ENCODE measurements around the gene FAM76B.
A peak's percentile ranks its signal among the peaks of the same experiment; 100 is the strongest.

Gene FAM76B

DNA sequence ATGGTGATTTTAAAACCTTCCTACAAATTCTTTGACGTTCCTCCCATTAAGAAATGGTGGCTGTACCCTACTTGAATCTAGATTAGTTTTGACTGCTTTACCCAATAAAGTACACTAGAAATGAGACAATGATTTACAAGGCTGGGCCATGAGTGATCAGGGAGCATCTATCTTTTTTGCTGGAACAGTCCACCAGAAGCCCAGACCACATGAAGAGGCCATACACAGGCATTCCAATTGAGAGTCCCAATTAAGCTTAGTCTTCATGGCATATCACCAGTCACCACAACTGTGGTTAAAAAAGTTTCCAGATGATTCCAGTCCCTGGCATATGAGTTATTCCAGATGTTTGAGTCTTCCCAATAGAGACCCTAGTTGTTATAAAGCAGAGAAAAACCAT is 39.5 kb downstream of the FAM76B start:
- no peak overlapping the region for H3K4me2 ChIP-seq (ENCODE audit: low read depth, low read length)
- no peak overlapping the region for H2AFZ ChIP-seq (ENCODE audit: low read length)
- H3K4me3 ChIP-seq (ENCODE audit: low read length) = no peak overlapping the region
- no peak for DNase-seq
- no peaks in the 10 kb centered on the region for H4K20me1 ChIP-seq (ENCODE audit: insufficient read depth, low read length)
- H3K27me3 ChIP-seq (replicated peaks; ENCODE audit: insufficient read depth, low read length) = no peaks in the 10 kb centered on the region
- H3K9me2 ChIP-seq (replicated peaks; ENCODE audit: insufficient read depth, low read length) = no peaks in the 10 kb centered on the region
- no peak overlapping the region for H3K9ac ChIP-seq (ENCODE audit: low read length)
- TF ChIP-seq EZH2 (optimal IDR thresholded peaks at IDR 0.05; ENCODE audit: low read depth, low read length) (no peak), CTCF (IDR thresholded peaks at IDR 0.05; ENCODE audit: low read length) (no peak), EZH2phosphoT487 (IDR thresholded peaks at IDR 0.05; ENCODE audit: low read length) (no peak)
- no peaks in the 10 kb centered on the region for H3K4me1 ChIP-seq (ENCODE audit: low read length)
- H3K79me2 ChIP-seq (ENCODE audit: low read length) = no peaks in the 10 kb centered on the region
- no peaks in the 10 kb centered on the region for H3F3A ChIP-seq (ENCODE audit: insufficient read depth, low read length)
- no peaks in the 10 kb centered on the region for H3K9me3 ChIP-seq (replicated peaks; ENCODE audit: insufficient read depth, low read length)
- no peaks in the 10 kb centered on the region for H3K36me3 ChIP-seq (replicated peaks; ENCODE audit: insufficient read depth, low read length)
- H3K27ac ChIP-seq (ENCODE audit: low read length) = no peak overlapping the region

- Histone ChIP-seq H3K9me2 (replicated peaks; ENCODE audit: insufficient read depth, low read length) (no peaks in the 10 kb centered on the region), H4K20me1 (ENCODE audit: insufficient read depth, low read length) (no peaks in the 10 kb centered on the region), H3K79me2 (ENCODE audit: low read length) (no peaks in the 10 kb centered on the region), H3K4me3 (ENCODE audit: low read length) (no peak overlapping the region), H3K27me3 (replicated peaks; ENCODE audit: insufficient read depth, low read length) (no peaks in the 10 kb centered on the region), H3K27ac (ENCODE audit: low read length) (no peak overlapping the region), H2AFZ (ENCODE audit: low read length) (no peak overlapping the region), H3K9ac (ENCODE audit: low read length) (no peak overlapping the region), H3F3A (ENCODE audit: insufficient read depth, low read length) (no peaks in the 10 kb centered on the region), H3K9me3 (replicated peaks; ENCODE audit: insufficient read depth, low read length) (no peaks in the 10 kb centered on the region), H3K4me1 (ENCODE audit: low read length) (no peaks in the 10 kb centered on the region), H3K4me2 (ENCODE audit: low read depth, low read length) (no peak overlapping the region), H3K36me3 (replicated peaks; ENCODE audit: insufficient read depth, low read length) (no peaks in the 10 kb centered on the region)
- no peak for TF ChIP-seq EZH2 (optimal IDR thresholded peaks at IDR 0.05; ENCODE audit: low read depth, low read length)
- peak; percentile 10; the same call in 1 of the 2 replicates for TF ChIP-seq CTCF (IDR thresholded peaks at IDR 0.05; ENCODE audit: low read length)
- no peak for DNase-seq
Measured at GRCh38 chr11:95739108-95739938, 50.3 kb downstream of the FAM76B start.

DNA sequence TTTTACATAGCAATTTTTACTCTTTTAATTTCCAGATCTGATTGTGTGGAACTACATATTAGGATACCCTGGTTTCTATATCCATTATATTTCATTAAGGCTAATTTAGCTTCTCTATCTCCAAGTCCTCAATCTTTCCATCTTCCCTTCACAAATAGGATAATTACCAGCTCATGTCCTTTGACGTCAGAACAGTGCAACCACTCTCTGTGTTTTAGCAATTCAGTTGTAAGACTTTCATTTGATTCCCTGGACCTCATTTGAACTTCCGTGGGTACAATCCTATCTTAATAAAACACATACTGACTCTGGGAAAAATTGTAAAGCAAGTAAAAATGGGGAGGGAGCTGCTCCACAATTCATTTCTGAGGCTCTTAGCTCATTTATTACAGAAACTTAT is 52.8 kb downstream of the FAM76B start:
- Histone ChIP-seq H3K27me3 (replicated peaks; ENCODE audit: insufficient read depth, low read length) (no peaks in the 10 kb centered on the region), H3K27ac (ENCODE audit: low read length) (no peak overlapping the region), H3K9me3 (replicated peaks; ENCODE audit: insufficient read depth, low read length) (no peaks in the 10 kb centered on the region), H3K4me2 (ENCODE audit: low read depth, low read length) (no peak overlapping the region), H3K9ac (ENCODE audit: low read length) (no peak overlapping the region), H4K20me1 (ENCODE audit: insufficient read depth, low read length) (no peaks in the 10 kb centered on the region), H2AFZ (ENCODE audit: low read length) (no peak overlapping the region), H3K4me3 (ENCODE audit: low read length) (no peak overlapping the region), H3K36me3 (replicated peaks; ENCODE audit: insufficient read depth, low read length) (no peaks in the 10 kb centered on the region), H3K4me1 (ENCODE audit: low read length) (no peaks in the 10 kb centered on the region), H3K9me2 (replicated peaks; ENCODE audit: insufficient read depth, low read length) (no peaks in the 10 kb centered on the region), H3F3A (ENCODE audit: insufficient read depth, low read length) (no peaks in the 10 kb centered on the region), H3K79me2 (ENCODE audit: low read length) (no peaks in the 10 kb centered on the region)
- DNase-seq = no peak
- no peak for TF ChIP-seq CTCF (IDR thresholded peaks at IDR 0.05; ENCODE audit: low read length)
- no peak for TF ChIP-seq EZH2phosphoT487 (IDR thresholded peaks at IDR 0.05; ENCODE audit: low read length)
- TF ChIP-seq EZH2 (optimal IDR thresholded peaks at IDR 0.05; ENCODE audit: low read depth, low read length) = no peak

Data from MM.1S (cell line).